Measurements from ENCODE around the gene FOXO1.

FOXO1 gene

DNA sequence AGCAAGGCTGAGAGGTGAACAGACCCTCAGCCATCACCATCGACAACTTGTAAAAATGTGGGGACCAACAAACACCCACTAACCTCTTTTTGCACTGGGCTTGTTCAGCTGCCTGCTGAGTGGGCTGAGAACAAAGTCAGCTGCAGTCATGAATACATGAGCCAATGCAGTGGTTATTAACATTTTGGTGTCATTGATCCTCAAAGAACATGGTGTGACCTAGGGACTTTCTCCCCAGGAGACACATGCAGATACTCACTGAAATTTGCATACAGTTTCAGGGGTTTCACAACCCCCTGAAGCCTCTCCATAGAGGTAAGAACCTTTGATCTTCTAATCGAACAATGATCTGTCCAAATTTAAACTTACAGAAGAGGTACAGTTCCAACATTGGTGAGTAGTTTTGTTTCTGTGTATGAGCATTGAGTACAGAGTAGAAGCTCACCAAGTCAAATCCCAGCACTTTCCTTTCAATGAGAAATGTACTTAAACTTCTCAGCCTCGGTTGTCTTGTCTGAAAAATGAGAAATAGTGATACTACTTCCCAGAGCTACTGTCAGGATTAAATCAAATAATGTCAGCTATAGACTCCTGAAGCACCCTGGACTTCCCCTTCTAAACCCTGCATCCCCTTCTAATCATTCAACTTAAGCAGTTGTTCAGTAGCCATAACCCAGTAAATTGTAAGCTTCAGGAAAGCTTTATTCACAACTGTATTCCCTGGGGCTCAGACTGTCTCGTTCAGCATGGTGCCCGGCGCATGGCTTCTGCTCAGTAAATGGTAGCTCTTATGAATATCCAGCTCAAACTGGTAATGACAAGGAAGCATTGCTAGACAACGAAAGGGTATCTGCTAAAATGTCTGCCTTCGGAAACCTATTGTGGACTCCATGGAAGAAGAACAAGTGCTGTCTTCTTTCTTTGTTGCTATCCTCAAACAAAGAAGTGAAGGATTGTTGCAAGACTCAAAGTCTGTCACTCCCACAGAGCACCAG is 148.7 kb downstream of the FOXO1 start:
- in situ Hi-C loops (cut with MboI; ENCODE audit: low sequenced_read_pairs): no loop called here

DNA sequence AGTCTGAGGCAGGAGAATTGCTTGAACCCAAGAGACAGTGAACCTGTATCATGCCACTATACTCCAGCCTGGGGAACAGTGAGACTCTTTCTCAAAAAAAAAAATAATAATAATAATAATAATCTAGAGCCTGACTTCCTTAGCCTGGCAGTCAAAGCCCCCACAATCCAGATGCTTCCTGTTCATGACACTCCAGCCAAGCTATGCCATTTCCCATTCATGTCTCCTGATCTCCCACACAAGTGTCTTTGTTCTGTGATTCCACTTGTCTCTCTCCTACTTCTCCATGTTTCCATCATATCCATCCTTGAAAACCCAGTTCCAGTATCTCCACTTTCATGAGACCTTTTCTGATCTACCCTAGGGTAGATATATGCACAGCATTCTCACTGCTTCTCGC is 150.7 kb downstream of the FOXO1 start:
- in situ Hi-C loops (cut with MboI; ENCODE audit: low sequenced_read_pairs): no loop called here

- in situ Hi-C loops (cut with MboI; ENCODE audit: low sequenced_read_pairs): no loop called here
Observed at GRCh38 chr13:40514802-40515201, 151.6 kb downstream of the FOXO1 start.

DNA sequence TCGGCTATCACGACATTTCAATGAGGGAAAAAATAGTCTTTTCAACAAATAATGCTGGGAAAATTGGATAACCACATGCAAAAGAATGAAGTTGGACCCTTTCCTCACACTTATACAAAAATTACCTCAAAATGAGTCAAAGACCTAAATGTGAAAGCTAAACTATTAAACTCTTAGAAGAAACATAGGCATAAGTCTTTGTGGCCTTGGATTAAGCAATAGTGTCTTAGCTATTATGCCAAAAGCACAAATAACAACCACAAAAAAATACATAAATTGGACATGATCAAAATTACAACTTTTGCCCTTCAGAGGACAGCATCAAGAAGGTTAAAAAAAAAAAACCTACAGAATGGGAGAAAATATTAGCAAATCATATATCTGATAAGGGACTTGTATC is 156.6 kb downstream of the FOXO1 start:
- in situ Hi-C loops (cut with MboI; ENCODE audit: low sequenced_read_pairs): no loop called here

GRCh38 chr13:40508767-40509342 is 157.6 kb downstream of the FOXO1 start:
- in situ Hi-C loops (cut with MboI; ENCODE audit: low sequenced_read_pairs): no loop called here

GRCh38 chr13:40508127-40508526 is 158.3 kb downstream of the FOXO1 start:
- in situ Hi-C loops (cut with MboI; ENCODE audit: low sequenced_read_pairs): no loop called here

GRCh38 chr13:40506592-40507446 is 159.6 kb downstream of the FOXO1 start:
- in situ Hi-C loops (cut with MboI; ENCODE audit: low sequenced_read_pairs): no loop called here
